Activated naive CD8-positive, alpha-beta T cell treated with anti-CD3 and anti-CD28 coated beads, Interleukin-2, amount 10 ng/mL, durations not matched to agents 7 days and 5 days (primary cell): ENCODE data around the gene CASP5. TPM values are rescaled to one million over a fixed set of nuclear protein-coding genes. Genes with fewer than 3 reads are reported as not detected.
"Not testable (repeated sequence)": the region's sequence is repeated elsewhere in the genome, so short reads cannot be mapped to it uniquely, and the experiment has no call there.

Experiments used
- ATAC-seq: fragments of 150-1000 bp; cut with Tn5 transposase; one replicate; pipeline ENCODE4 v1.10.0; 2021; ENCODE audit warnings: low read depth, moderate library complexity
- POLR2A ChIA-PET: fragments of 350-600 bp; sonication (Branson Sonifier 250); formaldehyde crosslinking; loops from one replicate; lab custom pipeline; 2021; ENCODE audit warnings: antibody characterized with exemption; lab: Charles Lee
- DNase-seq: peaks from one replicate; pipeline ENCODE4 v3.0.0; 2021
- H3K27ac Mint-ChIP-seq: one replicate; pipeline ENCODE4 v1.8.0; 2022; ENCODE audit warnings: mild to moderate bottlenecking, mixed read lengths
- H3K27me3 Mint-ChIP-seq: one replicate; pipeline ENCODE4 v1.8.0; 2022; ENCODE audit warnings: mild to moderate bottlenecking, moderate library complexity, mixed read lengths
- H3K36me3 Mint-ChIP-seq: one replicate; pipeline ENCODE4 v1.8.0; 2021; ENCODE audit warnings: mild to moderate bottlenecking, mixed read lengths
- H3K4me1 Mint-ChIP-seq: one replicate; pipeline ENCODE4 v1.8.0; 2021; ENCODE audit warnings: mixed read lengths
- H3K4me3 Mint-ChIP-seq: one replicate; pipeline ENCODE4 v1.8.0; 2022; ENCODE audit warnings: mild to moderate bottlenecking, moderate library complexity, mixed read lengths
- H3K9me3 Mint-ChIP-seq: one replicate; pipeline ENCODE4 v1.8.0; 2021; ENCODE audit warnings: mixed read lengths
- total RNA-seq, 2 experiments: library from RNA; stranded (reverse); gene quantifications; one replicate each; pipeline ENCODE4 v1.2.3, GENCODE V29; 2021

CASP5 gene
- total RNA-seq, 2 experiments from 2014 or later: not detected

DNA sequence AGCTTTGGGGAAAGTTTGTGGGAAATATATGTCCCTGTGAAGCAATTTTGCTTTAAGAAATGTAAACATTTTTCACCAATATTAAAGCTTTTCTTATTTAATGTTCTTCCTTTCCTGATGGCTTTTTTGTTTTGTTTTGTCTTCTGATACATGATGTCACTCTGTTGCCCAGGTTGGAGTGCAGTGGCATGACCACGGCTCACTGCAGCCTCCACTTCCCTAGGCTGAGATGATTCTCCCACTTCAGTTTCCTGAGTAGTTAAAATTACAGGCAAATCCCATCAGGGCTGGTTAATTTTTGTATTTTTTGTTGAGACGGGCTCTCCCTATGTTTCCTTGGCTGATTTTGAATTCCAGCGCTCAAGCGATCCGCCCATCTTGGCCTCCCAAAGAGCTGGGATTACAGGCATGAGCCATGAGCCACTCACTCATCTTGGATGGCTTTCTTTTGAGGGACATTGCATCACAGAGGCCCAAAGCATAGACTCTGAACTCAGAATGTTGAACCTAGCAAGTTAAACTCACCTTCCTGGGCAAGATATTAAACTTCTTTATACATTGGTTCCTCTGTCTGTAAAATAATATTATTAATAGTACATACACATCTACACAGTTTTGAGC lies 22.8 kb upstream of the CASP5 start:
- DNase-seq (no peak), ATAC-seq (no peak)
- Mint-ChIP-seq H3K27me3 (no peaks in the 10 kb centered on the region), H3K4me1 (peaks cover 31% of the 10 kb centered on the region), H3K9me3 (peaks cover 2% of the 10 kb centered on the region), H3K27ac (peak overlapping the region; percentile 80), H3K36me3 (peaks cover 24% of the 10 kb centered on the region), H3K4me3 (peak overlapping the region; percentile 72)
- POLR2A ChIA-PET: interaction anchor here (0.8 kb wide), 1 partner anchor 10 kb away, joined by 3 read pairs; no protein-coding TSS in a partner anchor

DNA sequence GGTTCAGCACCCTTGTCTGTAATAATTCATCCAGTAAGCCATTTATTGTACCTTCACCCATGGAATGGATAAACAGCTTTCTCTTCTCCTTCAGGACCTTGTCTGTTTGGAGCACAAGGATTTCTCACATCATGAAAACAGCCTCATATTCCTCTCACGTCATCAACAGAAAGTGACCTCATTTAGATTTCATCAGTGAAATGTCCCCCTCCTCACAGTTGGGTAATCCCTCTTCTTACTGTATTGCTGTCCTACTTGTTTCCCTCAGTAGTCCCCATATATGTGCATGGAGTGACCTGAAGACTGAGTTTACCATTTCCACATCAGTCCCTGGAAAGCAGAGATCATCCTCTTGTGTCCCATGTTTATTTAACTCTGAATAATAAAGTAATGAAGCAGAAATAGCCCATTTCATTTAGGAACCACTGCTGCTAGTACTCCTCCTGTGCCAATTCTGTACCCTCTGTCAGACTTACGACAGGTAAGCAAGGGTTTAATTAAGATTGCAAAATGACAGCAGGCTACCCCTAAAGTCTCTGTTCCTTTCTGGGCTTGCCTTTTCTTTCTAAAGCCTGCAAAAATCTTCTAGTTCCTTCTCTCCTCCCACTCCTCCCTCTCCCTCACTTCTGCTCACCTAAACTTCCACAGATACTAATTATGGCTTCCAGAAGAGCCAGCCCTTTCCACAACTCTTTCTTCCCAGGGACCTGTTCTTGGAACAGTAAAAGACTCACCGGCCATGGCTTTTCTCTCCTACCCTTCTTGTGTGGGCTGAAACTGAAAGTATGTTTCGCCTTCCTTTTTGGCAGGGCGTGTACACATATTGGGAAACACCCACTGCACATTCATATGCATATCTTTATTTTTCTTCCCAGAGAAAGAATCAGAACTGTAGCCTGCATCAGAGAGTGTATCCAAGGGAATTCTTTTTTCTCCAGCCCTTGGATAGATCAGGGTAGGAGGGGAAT lies 21.9 kb upstream of the CASP5 start, which contains the start of gene CARD16:
Gene CARD16, minus strand, starts transcription at position 779 of the 968 bp plus-strand sequence. Its CDS starts 38 bp downstream, at position 741.
- peak; percentile 95 for ATAC-seq
- H3K27me3 Mint-ChIP-seq, DNase-seq, H3K9me3 Mint-ChIP-seq, POLR2A ChIA-PET: not testable (repeated sequence)
- Mint-ChIP-seq H3K27ac (peak within 1 kb of the TSS; percentile 94), H3K4me1 (peaks cover 32% of the 10 kb centered on the region), H3K36me3 (peaks cover 32% of the 10 kb centered on the region), H3K4me3 (peak within 1 kb of the TSS; percentile 96)

DNA sequence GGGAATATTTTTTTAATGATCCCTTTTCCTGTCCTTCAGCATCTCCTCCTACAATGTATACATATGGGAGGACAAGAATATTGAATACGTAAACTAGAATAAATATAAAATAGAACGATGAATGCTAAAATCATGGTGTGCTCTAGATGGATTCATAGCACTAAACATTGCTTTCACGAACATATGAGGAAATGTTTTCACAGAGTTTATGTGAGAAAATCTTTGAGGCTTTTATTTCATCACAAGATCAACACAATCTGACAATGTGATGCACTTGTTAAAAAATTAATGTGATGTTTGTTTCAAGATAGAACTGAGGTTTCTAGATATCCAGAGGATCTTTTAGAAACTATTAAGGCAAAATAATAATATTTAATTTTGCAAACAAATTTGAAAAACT lies 19.2 kb upstream of the CASP5 start:
- Mint-ChIP-seq H3K27ac (no peak overlapping the region), H3K9me3 (peaks cover 2% of the 10 kb centered on the region), H3K4me3 (peak overlapping the region; percentile 96), H3K4me1 (peaks cover 33% of the 10 kb centered on the region), H3K27me3 (no peaks in the 10 kb centered on the region), H3K36me3 (peaks cover 50% of the 10 kb centered on the region)
- ATAC-seq (no peak), DNase-seq (no peak)
- POLR2A ChIA-PET: no interaction called here

DNA sequence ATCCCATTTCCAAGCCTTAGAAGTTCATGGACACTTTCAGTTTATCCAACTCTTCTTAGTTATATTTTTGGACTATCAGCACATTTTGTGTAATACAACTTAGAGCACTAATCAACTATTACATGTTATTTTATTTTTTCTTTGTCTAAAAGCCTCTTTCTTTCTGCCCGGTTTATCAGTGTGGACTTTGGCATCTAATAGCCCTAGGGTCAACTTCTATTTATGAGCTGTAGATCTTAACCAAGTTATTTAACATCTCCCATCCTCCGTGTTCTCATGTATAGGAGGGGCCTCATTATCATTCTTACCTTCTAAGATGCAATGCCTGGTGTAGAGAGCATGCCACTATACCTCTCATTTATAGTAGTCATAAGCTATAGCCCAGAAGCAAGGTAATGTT lies 17.7 kb upstream of the CASP5 start:
- DNase-seq (no peak), ATAC-seq (no peak)
- Mint-ChIP-seq H3K27me3 (no peaks in the 10 kb centered on the region), H3K27ac (no peak overlapping the region), H3K4me3 (no peak overlapping the region), H3K9me3 (peaks cover 2% of the 10 kb centered on the region), H3K4me1 (peaks cover 30% of the 10 kb centered on the region), H3K36me3 (peaks cover 56% of the 10 kb centered on the region)
- POLR2A ChIA-PET: no interaction called here

DNA sequence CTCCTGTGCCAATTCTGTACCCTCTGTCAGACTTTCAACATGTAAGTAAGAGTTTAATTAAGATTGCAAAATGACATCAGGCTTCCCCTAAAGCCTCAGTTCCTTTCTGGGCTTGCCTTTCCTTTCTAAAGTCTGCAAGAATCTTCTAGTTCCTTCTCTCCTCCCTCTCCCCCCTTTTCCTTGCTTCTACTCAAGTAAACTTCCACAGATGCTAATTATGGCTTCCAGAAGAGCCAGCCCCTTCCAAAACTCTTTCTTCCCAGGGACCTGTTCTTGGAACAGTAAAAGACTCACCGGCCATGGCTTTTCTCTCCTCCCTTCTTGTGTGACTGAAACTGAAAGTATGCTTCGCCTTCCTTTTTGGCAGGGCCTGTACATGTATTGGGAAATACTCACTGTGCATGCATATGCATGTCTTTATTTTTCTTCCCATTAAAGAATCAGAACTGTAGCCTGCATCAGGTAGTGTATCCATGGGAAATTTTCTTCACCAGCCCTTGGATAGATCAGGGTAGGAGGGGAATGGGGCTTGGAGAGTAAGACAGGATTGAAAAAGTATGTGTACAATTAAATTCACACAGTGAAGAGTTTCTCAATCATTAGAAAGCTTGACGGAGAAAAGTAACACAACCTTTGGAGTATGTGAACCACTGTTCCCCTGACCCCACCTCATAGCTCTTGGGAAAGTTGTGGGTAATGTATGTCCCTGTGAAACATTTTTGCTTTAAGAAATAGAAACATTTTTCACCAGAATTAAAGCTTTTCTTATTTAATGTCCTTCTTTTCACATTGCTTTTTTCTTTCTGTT lies 12.0 kb upstream of the CASP5 start, which contains the start of gene CASP1:
Gene CASP1, minus strand, starts transcription at position 332 of the 808 bp plus-strand sequence. Its CDS starts 31 bp downstream, at position 301.
- Mint-ChIP-seq H3K36me3 (peaks cover 49% of the 10 kb centered on the region), H3K4me1 (peaks cover 31% of the 10 kb centered on the region)

DNA sequence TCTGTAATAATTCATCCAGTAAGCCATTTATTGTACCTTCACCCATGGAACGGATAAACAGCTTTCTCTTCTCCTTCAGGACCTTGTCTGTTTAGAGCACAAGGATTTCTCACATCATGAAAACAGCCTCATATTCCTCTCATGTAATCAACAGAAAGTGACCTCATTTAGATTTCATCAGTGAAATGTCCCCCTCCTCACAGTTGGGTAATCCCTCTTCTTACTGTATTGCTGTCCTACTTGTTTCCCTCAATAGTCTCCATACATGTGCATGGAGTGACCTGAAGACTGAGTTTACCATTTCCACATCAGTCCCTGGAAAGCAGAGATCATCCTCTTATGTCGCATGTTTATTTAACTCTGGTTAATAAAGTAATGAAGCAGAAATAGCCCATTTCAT lies 11.4 kb upstream of the CASP5 start:
- peak overlapping the region; percentile 97 for H3K27ac Mint-ChIP-seq
- not testable (repeated sequence) for ATAC-seq, DNase-seq, H3K27me3 Mint-ChIP-seq, H3K9me3 Mint-ChIP-seq
- POLR2A ChIA-PET: interaction anchor here (0.9 kb wide), 1 partner anchor 117 kb away, joined by 3 read pairs; no protein-coding TSS in a partner anchor
- peak overlapping the region; percentile 98 for H3K4me3 Mint-ChIP-seq
- H3K4me1 Mint-ChIP-seq: peaks cover 28% of the 10 kb centered on the region
- peaks cover 49% of the 10 kb centered on the region for H3K36me3 Mint-ChIP-seq

More for the DNA sequence above, 12.0 kb upstream of the CASP5 start, which contains the start of gene CASP1:
- Mint-ChIP-seq H3K4me3 (peak within 1 kb of the TSS; percentile 98), H3K9me3 (no peaks in the 10 kb centered on the region), H3K27me3 (no peaks in the 10 kb centered on the region), H3K27ac (peak within 1 kb of the TSS; percentile 97)
- POLR2A ChIA-PET: interaction anchor here (0.6 to 0.8 kb wide), 4 partner anchors 8 to 84 kb away, joined by 3 read pairs; no protein-coding TSS in a partner anchor
- no peak for DNase-seq
- ATAC-seq: peak; percentile 85

DNA sequence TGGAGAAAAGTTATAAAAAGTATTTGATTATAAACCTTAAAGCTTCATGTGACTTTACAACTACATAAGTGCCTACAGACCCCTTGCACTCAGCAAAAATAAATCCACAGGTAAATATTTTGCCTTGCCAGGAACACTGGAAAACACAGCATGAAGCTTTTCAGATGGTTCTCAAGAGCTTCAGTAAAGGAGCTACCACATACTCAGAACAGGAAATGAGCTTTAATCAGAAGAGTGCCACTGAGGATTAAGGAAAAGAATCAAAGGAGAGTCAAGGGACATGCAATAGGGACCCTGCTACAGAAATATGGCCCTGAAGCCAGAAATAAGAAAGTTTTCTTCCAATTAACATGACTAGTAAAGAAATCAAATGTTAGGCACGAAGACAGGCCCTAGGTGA lies 10.8 kb upstream of the CASP5 start:
- POLR2A ChIA-PET: interaction anchor here (0.9 kb wide), 1 partner anchor 116 kb away, joined by 3 read pairs; no protein-coding TSS in a partner anchor
- peak overlapping the region; percentile 98 for H3K4me3 Mint-ChIP-seq
- no peak for DNase-seq
- H3K27me3 Mint-ChIP-seq: no peaks in the 10 kb centered on the region
- H3K9me3 Mint-ChIP-seq: no peaks in the 10 kb centered on the region
- peaks cover 50% of the 10 kb centered on the region for H3K36me3 Mint-ChIP-seq
- H3K4me1 Mint-ChIP-seq: peaks cover 28% of the 10 kb centered on the region
- H3K27ac Mint-ChIP-seq: peak overlapping the region; percentile 97
- ATAC-seq: peak; percentile 48

DNA sequence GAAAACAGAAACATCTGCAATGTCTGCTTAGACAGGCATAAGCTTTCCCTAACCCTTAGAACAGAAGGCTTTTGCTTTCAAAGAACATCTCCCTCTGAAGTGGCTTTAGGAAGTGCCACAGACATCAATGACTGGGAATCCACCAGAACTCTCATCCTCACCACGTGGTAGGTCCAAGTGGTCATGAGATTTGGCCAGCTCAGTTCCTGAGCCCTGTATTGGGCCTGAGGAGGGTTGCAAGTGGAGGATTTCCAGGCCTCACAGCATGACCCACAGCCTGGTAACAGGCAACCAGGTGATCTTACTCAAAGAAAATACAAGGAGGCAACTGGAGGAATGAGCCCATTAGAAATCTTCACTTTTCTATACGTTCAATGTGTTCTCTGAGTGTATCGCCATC lies 10.4 kb upstream of the CASP5 start:
- no peaks in the 10 kb centered on the region for H3K9me3 Mint-ChIP-seq
- peak overlapping the region; percentile 97 for H3K27ac Mint-ChIP-seq
- H3K36me3 Mint-ChIP-seq: peaks cover 50% of the 10 kb centered on the region
- DNase-seq (no peak), ATAC-seq (no peak)
- H3K4me3 Mint-ChIP-seq: peak overlapping the region; percentile 98
- peaks cover 30% of the 10 kb centered on the region for H3K4me1 Mint-ChIP-seq
- POLR2A ChIA-PET: interaction anchor here (0.9 kb wide), 1 partner anchor 116 kb away, joined by 3 read pairs; no protein-coding TSS in a partner anchor
- H3K27me3 Mint-ChIP-seq: no peaks in the 10 kb centered on the region

DNA sequence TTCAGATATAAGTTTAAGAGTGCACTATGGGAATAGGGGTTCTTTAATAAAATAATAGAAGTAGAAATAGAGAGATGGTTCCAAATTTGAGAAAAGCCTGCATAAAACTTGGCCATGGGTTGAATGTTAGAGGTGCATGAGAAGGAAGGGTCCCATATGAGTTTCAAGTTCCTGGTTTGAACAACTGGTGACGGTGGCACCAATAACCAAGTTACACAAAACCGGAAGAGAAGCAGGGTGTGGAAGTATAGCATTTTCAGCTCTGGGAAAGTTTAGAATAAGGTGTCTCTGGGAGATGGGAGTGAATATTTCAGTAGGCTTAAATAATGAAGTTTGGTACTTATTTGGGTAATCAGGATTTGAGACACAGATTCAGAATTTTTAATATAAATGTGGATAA lies 9.5 kb upstream of the CASP5 start:
- Mint-ChIP-seq H3K36me3 (peaks cover 50% of the 10 kb centered on the region), H3K27me3 (no peaks in the 10 kb centered on the region), H3K4me3 (peak overlapping the region; percentile 98), H3K9me3 (no peaks in the 10 kb centered on the region), H3K27ac (peak overlapping the region; percentile 40), H3K4me1 (peaks cover 35% of the 10 kb centered on the region)
- DNase-seq (no peak), ATAC-seq (no peak)
- POLR2A ChIA-PET: no interaction called here

DNA sequence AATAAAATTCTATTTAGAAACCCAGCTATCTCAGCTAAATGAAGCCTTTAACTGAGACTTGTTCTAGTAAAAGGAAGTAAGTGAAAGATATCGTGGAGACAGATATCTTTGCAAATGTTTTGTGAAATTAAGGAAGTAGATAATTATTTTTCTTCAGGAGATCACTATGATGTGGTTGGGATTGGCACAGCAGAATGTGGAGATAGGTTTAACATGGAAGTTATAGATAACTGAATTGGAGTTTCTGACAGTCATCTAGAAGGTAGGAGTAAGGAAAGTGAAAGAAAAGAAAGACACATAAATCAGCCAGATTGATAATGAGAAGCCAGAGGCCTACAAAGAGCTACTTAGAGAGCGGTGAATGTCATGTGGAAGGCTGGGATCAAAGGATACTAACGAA lies 4.7 kb upstream of the CASP5 start:
- no peak for ATAC-seq
- H3K36me3 Mint-ChIP-seq: peaks cover 67% of the 10 kb centered on the region
- H3K4me1 Mint-ChIP-seq: peaks cover 16% of the 10 kb centered on the region
- H3K27ac Mint-ChIP-seq: peak overlapping the region; percentile 28
- no peak for DNase-seq
- POLR2A ChIA-PET: no interaction called here
- H3K4me3 Mint-ChIP-seq: peak overlapping the region; percentile 58
- no peaks in the 10 kb centered on the region for H3K9me3 Mint-ChIP-seq
- H3K27me3 Mint-ChIP-seq: no peaks in the 10 kb centered on the region

DNA sequence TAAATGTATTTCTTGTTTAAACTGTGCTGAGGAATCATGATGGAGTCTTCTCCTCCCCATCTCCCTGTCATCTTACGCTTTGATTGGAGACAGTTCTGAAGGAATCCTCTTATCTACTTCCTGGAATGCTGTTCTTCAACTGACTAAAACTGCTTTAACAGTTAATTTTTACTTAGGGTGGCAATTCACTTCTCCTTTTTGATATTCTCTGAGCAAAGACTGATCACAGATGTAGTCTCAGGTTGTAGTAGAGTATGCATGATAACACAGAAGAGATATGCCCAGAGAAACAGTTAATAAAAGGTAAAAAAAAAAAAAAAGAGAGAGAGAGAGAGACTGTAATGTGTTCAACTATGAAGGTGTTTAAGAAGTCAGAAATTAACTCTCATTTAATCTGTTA lies 1.4 kb upstream of the CASP5 start:
- no peak overlapping the region for H3K4me3 Mint-ChIP-seq
- H3K9me3 Mint-ChIP-seq: peaks cover 2% of the 10 kb centered on the region
- H3K4me1 Mint-ChIP-seq: peaks cover 9% of the 10 kb centered on the region
- POLR2A ChIA-PET: no interaction called here
- H3K27ac Mint-ChIP-seq: no peak overlapping the region
- DNase-seq (no peak), ATAC-seq (no peak)
- H3K36me3 Mint-ChIP-seq: peaks cover 46% of the 10 kb centered on the region
- no peaks in the 10 kb centered on the region for H3K27me3 Mint-ChIP-seq

DNA sequence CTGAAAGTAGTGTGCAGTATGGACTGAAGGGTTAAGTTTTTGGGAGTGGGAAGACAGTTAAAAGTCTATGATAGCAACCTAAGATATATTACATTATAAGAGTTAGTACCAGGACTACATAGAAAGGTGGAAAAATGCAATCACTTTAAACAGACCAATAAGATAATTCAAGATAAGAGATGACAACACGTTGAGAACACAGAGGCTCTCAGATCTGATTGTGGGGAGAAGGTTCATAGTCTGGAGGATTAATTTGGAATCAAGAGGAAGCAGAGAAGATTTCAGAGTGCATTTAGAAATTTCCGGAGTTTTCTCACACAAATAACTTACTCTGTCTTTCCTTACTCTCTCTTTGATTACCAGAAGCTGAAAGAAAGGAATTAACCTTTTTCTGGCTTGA lies 441 bp downstream of the CASP5 start:
- peaks cover 2% of the 10 kb centered on the region for H3K9me3 Mint-ChIP-seq
- ATAC-seq (no peak), DNase-seq (no peak)
- peaks cover 3% of the 10 kb centered on the region for H3K4me1 Mint-ChIP-seq
- H3K36me3 Mint-ChIP-seq: peaks cover 30% of the 10 kb centered on the region
- no peak overlapping the region for H3K4me3 Mint-ChIP-seq
- no peaks in the 10 kb centered on the region for H3K27me3 Mint-ChIP-seq
- POLR2A ChIA-PET: no interaction called here
- no peak overlapping the region for H3K27ac Mint-ChIP-seq
